Measurements from ENCODE around the gene KIF5A.

KIF5A gene

GRCh38 chr12:57592551-57593165 lies 42.8 kb downstream of the KIF5A start:
- TF ChIP-seq ZFX (IDR thresholded peaks at IDR 0.05; ENCODE audit: borderline replicate concordance) (no peak), CTCF (IDR thresholded peaks at IDR 0.05) (no peak)
- no peak overlapping the region for H3K27ac ChIP-seq

DNA sequence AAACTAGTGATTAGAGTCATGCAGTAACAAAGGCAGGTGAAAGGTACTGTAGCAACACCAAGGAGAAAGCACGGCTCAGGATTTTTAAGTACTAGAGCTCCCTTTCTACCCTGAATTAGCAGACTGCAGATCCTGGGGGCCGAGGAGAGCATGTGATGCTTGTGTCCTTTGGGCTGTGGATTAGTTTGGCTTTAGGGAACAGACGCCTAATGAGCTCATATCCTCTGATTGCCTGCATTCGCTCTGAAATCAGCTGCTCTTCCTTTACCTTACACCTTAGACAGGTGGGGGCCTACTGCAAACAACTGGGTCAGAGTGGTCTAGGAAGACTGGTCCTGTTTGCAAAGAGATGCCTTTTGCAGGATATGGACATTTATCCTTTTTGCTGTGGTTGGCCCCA lies 43.3 kb downstream of the KIF5A start:
- no peak overlapping the region for H3K27ac ChIP-seq
- no peak for TF ChIP-seq ZFX (IDR thresholded peaks at IDR 0.05; ENCODE audit: borderline replicate concordance)
- no peak for TF ChIP-seq CTCF (IDR thresholded peaks at IDR 0.05)

- TF ChIP-seq CTCF (IDR thresholded peaks at IDR 0.05) (no peak), ZFX (IDR thresholded peaks at IDR 0.05; ENCODE audit: borderline replicate concordance) (no peak)
- H3K27ac ChIP-seq: no peak overlapping the region
Measured at GRCh38 chr12:57600395-57600794, 50.6 kb downstream of the KIF5A start.

- TF ChIP-seq ZFX (IDR thresholded peaks at IDR 0.05; ENCODE audit: borderline replicate concordance): no peak
- TF ChIP-seq CTCF (IDR thresholded peaks at IDR 0.05): no peak
- no peak overlapping the region for H3K27ac ChIP-seq
Measured at GRCh38 chr12:57602544-57602943, 52.7 kb downstream of the KIF5A start.

GRCh38 chr12:57603324-57603723 lies 53.5 kb downstream of the KIF5A start:
- peak overlapping the region; percentile 17 for H3K27ac ChIP-seq
- TF ChIP-seq CTCF (IDR thresholded peaks at IDR 0.05) (no peak), ZFX (IDR thresholded peaks at IDR 0.05; ENCODE audit: borderline replicate concordance) (no peak)

GRCh38 chr12:57603815-57604453 lies 54.1 kb downstream of the KIF5A start:
- no peak for TF ChIP-seq CTCF (IDR thresholded peaks at IDR 0.05)
- TF ChIP-seq ZFX (IDR thresholded peaks at IDR 0.05; ENCODE audit: borderline replicate concordance): no peak
- H3K27ac ChIP-seq: peak overlapping the region; percentile 17

GRCh38 chr12:57604454-57604991 lies 54.7 kb downstream of the KIF5A start, which contains the start of gene DTX3:
Gene DTX3 (plus strand): TSS chr12:57604824. CDS start chr12:57606518, 1,694 bp downstream.
- no peak for TF ChIP-seq CTCF (IDR thresholded peaks at IDR 0.05)
- TF ChIP-seq ZFX (IDR thresholded peaks at IDR 0.05; ENCODE audit: borderline replicate concordance): no peak
- H3K27ac ChIP-seq: peak within 1 kb of the TSS; percentile 17

All from 22Rv1 (cell line).